G401.6 (cell line): Measurements from ENCODE around the gene HNRNPH1.

Source experiments
- FAIRE-seq: peaks from 2 replicates; lab custom pipeline; 2012; peaks lifted over from hg19 to GRCh38; lab: Jason Lieb, UNC

The HNRNPH1 gene

GRCh38 chr5:179621551-179622214 lies 1.8 kb downstream of the HNRNPH1 start:
- no peak for FAIRE-seq

- no peak for FAIRE-seq
These were observed 2.6 kb downstream of the HNRNPH1 start for GRCh38 chr5:179620703-179621350.

- no peak for FAIRE-seq
These were observed 3.2 kb downstream of the HNRNPH1 start for GRCh38 chr5:179620293-179620692.

GRCh38 chr5:179619776-179620175 lies 3.7 kb downstream of the HNRNPH1 start:
- no peak for FAIRE-seq

- FAIRE-seq: no peak
These were observed 4.4 kb downstream of the HNRNPH1 start for GRCh38 chr5:179618923-179619554.

GRCh38 chr5:179617930-179618329 lies 5.5 kb downstream of the HNRNPH1 start:
- FAIRE-seq: no peak

- FAIRE-seq: no peak
These were observed 7.4 kb downstream of the HNRNPH1 start for GRCh38 chr5:179616002-179616594.

- no peak for FAIRE-seq
These were observed 8.3 kb downstream of the HNRNPH1 start for GRCh38 chr5:179615203-179615602.

- no peak for FAIRE-seq
These were observed 8.7 kb downstream of the HNRNPH1 start for GRCh38 chr5:179614745-179615144.

- no peak for FAIRE-seq
These were observed 9.9 kb downstream of the HNRNPH1 start for GRCh38 chr5:179613460-179614071.

GRCh38 chr5:179612577-179613459 lies 10.7 kb downstream of the HNRNPH1 start:
- no peak for FAIRE-seq

GRCh38 chr5:179610903-179611265 lies 12.6 kb downstream of the HNRNPH1 start:
- no peak for FAIRE-seq

GRCh38 chr5:179610109-179610902 lies 13.2 kb downstream of the HNRNPH1 start:
- FAIRE-seq: no peak

- FAIRE-seq: no peak
These were observed 13.7 kb downstream of the HNRNPH1 start for GRCh38 chr5:179609834-179610108.

- no peak for FAIRE-seq
These were observed 15.3 kb downstream of the HNRNPH1 start for GRCh38 chr5:179608131-179608581.

- peak; percentile 53 for FAIRE-seq
These were observed 16.1 kb downstream of the HNRNPH1 start for GRCh38 chr5:179607160-179607931.

GRCh38 chr5:179606910-179607159 lies 16.6 kb downstream of the HNRNPH1 start:
- no peak for FAIRE-seq

- FAIRE-seq: no peak
These were observed 17.2 kb downstream of the HNRNPH1 start for GRCh38 chr5:179606071-179606909.

GRCh38 chr5:179605026-179605833 lies 18.2 kb downstream of the HNRNPH1 start:
- no peak for FAIRE-seq
